Body of pancreas (tissue), 4 donors: ENCODE measurements around the gene MAPK8IP3.

Experiments
- POLR2A ChIP-seq, 3 donors: fragments of 450-650 bp; IDR thresholded peaks; one replicate each; pipeline ENCODE4 v1.6.1; 2016; ENCODE audit warnings: antibody characterized with exemption in 3 of 3, mild to moderate bottlenecking in 2 of 3
- TF ChIP-seq, protein P1 (sequence below), 7 experiments: fragments of 450-650 bp in 4 of 7; fragments of 200-600 bp in 3 of 7; sonication (generic) in 3 of 7; IDR thresholded peaks; one replicate each; pipeline ENCODE4 v1.5.1; 2016 to 2019; ENCODE audit warnings: antibody characterized with exemption in 7 of 7

DNA sequence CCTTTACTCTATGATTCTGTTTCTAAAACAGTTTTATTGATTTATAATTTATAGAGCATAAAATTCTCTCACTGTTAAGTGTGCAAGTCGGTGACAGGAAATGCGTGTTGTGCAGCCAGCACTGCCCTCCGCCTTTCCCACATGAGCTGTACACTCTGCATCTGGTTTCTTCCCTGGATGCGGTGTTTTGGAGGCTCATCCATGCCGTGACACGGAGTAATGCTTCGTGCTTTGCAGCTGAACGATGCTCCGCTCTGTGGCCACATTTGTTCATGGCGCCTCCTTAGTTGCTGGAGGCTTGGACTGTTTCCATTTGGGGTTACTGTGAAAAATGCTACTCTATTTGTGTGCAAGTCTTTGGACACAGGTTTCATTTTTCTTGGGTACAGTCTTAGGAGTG, 94.7 kb downstream of the MAPK8IP3 start:
- TF ChIP-seq POLR2A (IDR thresholded peaks at IDR 0.05) = no peak
- TF ChIP-seq, protein P1, sequence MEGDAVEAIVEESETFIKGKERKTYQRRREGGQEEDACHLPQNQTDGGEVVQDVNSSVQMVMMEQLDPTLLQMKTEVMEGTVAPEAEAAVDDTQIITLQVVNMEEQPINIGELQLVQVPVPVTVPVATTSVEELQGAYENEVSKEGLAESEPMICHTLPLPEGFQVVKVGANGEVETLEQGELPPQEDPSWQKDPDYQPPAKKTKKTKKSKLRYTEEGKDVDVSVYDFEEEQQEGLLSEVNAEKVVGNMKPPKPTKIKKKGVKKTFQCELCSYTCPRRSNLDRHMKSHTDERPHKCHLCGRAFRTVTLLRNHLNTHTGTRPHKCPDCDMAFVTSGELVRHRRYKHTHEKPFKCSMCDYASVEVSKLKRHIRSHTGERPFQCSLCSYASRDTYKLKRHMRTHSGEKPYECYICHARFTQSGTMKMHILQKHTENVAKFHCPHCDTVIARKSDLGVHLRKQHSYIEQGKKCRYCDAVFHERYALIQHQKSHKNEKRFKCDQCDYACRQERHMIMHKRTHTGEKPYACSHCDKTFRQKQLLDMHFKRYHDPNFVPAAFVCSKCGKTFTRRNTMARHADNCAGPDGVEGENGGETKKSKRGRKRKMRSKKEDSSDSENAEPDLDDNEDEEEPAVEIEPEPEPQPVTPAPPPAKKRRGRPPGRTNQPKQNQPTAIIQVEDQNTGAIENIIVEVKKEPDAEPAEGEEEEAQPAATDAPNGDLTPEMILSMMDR (IDR thresholded peaks at IDR 0.05) = no peak
